H1 (cell line): ENCODE data around the gene DNAJC5G. TPM values are rescaled to one million over a fixed set of nuclear protein-coding genes. Genes with fewer than 3 reads are reported as not detected.

ENCODE experiments used
- polyA plus RNA-seq, 7 experiments: library from polyadenylated mRNA; depleted of rRNA in 3 of 7; stranded (reverse) in 5 of 7; unstranded in 2 of 7; fragments of >200 nt in 5 of 7; fragments of 200-250 nt in 2 of 7; gene quantifications; 1 replicate in 5 of 7; 2 replicates in 1 of 7; 4 replicates in 1 of 7; pipeline versions ENCODE4 v1.2.1 to v1.2.3, GENCODE V29; 2011 to 2013; ENCODE audit warnings: missing spikeins in 2 of 7, mixed read lengths in 2 of 7
- total RNA-seq: library from RNA; stranded (reverse); fragmentation: NEBNext Ultra II Directional; extraction: Animal tissue kit (Norgen Biotek cat#: 25700); gene quantifications from 2 replicates; pipeline ENCODE4 v1.2.1, GENCODE V29; 2021

Gene DNAJC5G
- total and polyA plus RNA-seq, 2 of the 8 experiments (the other 6 are each of a cell fraction or from before 2014, with no cell fraction given), result 0.83 to 1.4 TPM

Other genes starting within 250 kb of the DNAJC5G start
- gene TMEM214, start 242.5 kb upstream of the DNAJC5G start, total RNA-seq, result 49.7 and 52.7 TPM in 2 replicates
- gene TMEM214, start 242.5 kb upstream of the DNAJC5G start, polyA plus RNA-seq (2011; rRNA removed), result 71.0 and 100 TPM in 2 replicates
- gene AGBL5, start 223.8 kb upstream of the DNAJC5G start, total RNA-seq, result 45.4 and 51.0 TPM in 2 replicates
- 62.0 and 82.0 TPM in 2 replicates for gene AGBL5, start 223.8 kb upstream of the DNAJC5G start, polyA plus RNA-seq (2011; rRNA removed)
- gene OST4, start 203.8 kb upstream of the DNAJC5G start, total RNA-seq, result 212 and 225 TPM in 2 replicates
- gene OST4, start 203.8 kb upstream of the DNAJC5G start, polyA plus RNA-seq (2011; rRNA removed), result 865 and 906 TPM in 2 replicates
- 2.9 and 3.0 TPM in 2 replicates for gene EMILIN1, start 196.8 kb upstream of the DNAJC5G start, total RNA-seq
- 1.9 and 3.1 TPM in 2 replicates for gene EMILIN1, start 196.8 kb upstream of the DNAJC5G start, polyA plus RNA-seq (2011; rRNA removed)
- 17.7 and 20.5 TPM in 2 replicates for gene KHK, start 188.7 kb upstream of the DNAJC5G start, total RNA-seq
- gene KHK, start 188.7 kb upstream of the DNAJC5G start, polyA plus RNA-seq (2011; rRNA removed), result 11.0 and 14.5 TPM in 2 replicates
- 3.4 and 3.5 TPM in 2 replicates for gene CGREF1, start 156.3 kb upstream of the DNAJC5G start, total RNA-seq
- gene CGREF1, start 156.3 kb upstream of the DNAJC5G start, polyA plus RNA-seq (2011; rRNA removed), result 2.5 and 3.7 TPM in 2 replicates
- gene ABHD1, start 151.6 kb upstream of the DNAJC5G start, total RNA-seq, result 0.20 and 0.50 TPM in 2 replicates
- gene ABHD1, start 151.6 kb upstream of the DNAJC5G start, polyA plus RNA-seq (2011; rRNA removed), result 0.88 and 1.1 TPM in 2 replicates
- 51.2 and 54.1 TPM in 2 replicates for gene PREB, start 140.8 kb upstream of the DNAJC5G start, total RNA-seq
- gene PREB, start 140.8 kb upstream of the DNAJC5G start, polyA plus RNA-seq (2011; rRNA removed), result 72.2 and 74.4 TPM in 2 replicates
- not detected in 2 replicates for gene PRR30, start 136.0 kb upstream of the DNAJC5G start, total RNA-seq
- gene PRR30, start 136.0 kb upstream of the DNAJC5G start, polyA plus RNA-seq (2011; rRNA removed), result not detected in 2 replicates
- not detected in 2 replicates for gene TCF23, start 126.4 kb upstream of the DNAJC5G start, total RNA-seq
- 0.02 TPM in 2 replicates for gene TCF23, start 126.4 kb upstream of the DNAJC5G start, polyA plus RNA-seq (2011; rRNA removed)
- gene ATRAID, start 63.4 kb upstream of the DNAJC5G start, total RNA-seq, result 103 and 109 TPM in 2 replicates
- gene ATRAID, start 63.4 kb upstream of the DNAJC5G start, polyA plus RNA-seq (2011; rRNA removed), result 242 and 280 TPM in 2 replicates
- gene SLC5A6, start 63.2 kb upstream of the DNAJC5G start, total RNA-seq, result 118 and 123 TPM in 2 replicates
- gene SLC5A6, start 63.2 kb upstream of the DNAJC5G start, polyA plus RNA-seq (2011; rRNA removed), result 183 and 329 TPM in 2 replicates
- 146 and 147 TPM in 2 replicates for gene CAD, start 58.1 kb upstream of the DNAJC5G start, total RNA-seq
- 130 and 197 TPM in 2 replicates for gene CAD, start 58.1 kb upstream of the DNAJC5G start, polyA plus RNA-seq (2011; rRNA removed)
- gene SLC30A3, start 12.4 kb upstream of the DNAJC5G start, total RNA-seq, result 15.2 and 16.1 TPM in 2 replicates
- gene SLC30A3, start 12.4 kb upstream of the DNAJC5G start, polyA plus RNA-seq (2011; rRNA removed), result 30.7 and 48.7 TPM in 2 replicates
- 3.9 and 4.2 TPM in 2 replicates for gene TRIM54, start 7.0 kb downstream of the DNAJC5G start, total RNA-seq
- gene TRIM54, start 7.0 kb downstream of the DNAJC5G start, polyA plus RNA-seq (2011; rRNA removed), result 5.8 and 6.1 TPM in 2 replicates
- gene UCN, start 33.0 kb downstream of the DNAJC5G start, total RNA-seq, result not detected in 2 replicates
- 0.35 and 0.93 TPM in 2 replicates for gene UCN, start 33.0 kb downstream of the DNAJC5G start, polyA plus RNA-seq (2011; rRNA removed)
- 45.2 and 46.1 TPM in 2 replicates for gene MPV17, start 47.7 kb downstream of the DNAJC5G start, total RNA-seq
- gene MPV17, start 47.7 kb downstream of the DNAJC5G start, polyA plus RNA-seq (2011; rRNA removed), result 148 and 181 TPM in 2 replicates
- gene GTF3C2, start 81.3 kb downstream of the DNAJC5G start, total RNA-seq, result 118 and 129 TPM in 2 replicates
- gene GTF3C2, start 81.3 kb downstream of the DNAJC5G start, polyA plus RNA-seq (2011; rRNA removed), result 121 and 127 TPM in 2 replicates
- gene EIF2B4, start 94.9 kb downstream of the DNAJC5G start, total RNA-seq, result 63.2 and 66.0 TPM in 2 replicates
- gene EIF2B4, start 94.9 kb downstream of the DNAJC5G start, polyA plus RNA-seq (2011; rRNA removed), result 60.0 and 61.0 TPM in 2 replicates
- gene SNX17, start 95.2 kb downstream of the DNAJC5G start, total RNA-seq, result 54.9 and 59.1 TPM in 2 replicates
- 66.2 and 76.8 TPM in 2 replicates for gene SNX17, start 95.2 kb downstream of the DNAJC5G start, polyA plus RNA-seq (2011; rRNA removed)
- 17.3 and 18.8 TPM in 2 replicates for gene ZNF513, start 105.3 kb downstream of the DNAJC5G start, total RNA-seq
- gene ZNF513, start 105.3 kb downstream of the DNAJC5G start, polyA plus RNA-seq (2011; rRNA removed), result 29.5 and 35.0 TPM in 2 replicates
- 201 and 203 TPM in 2 replicates for gene PPM1G, start 134.2 kb downstream of the DNAJC5G start, total RNA-seq
- gene PPM1G, start 134.2 kb downstream of the DNAJC5G start, polyA plus RNA-seq (2011; rRNA removed), result 73.3 and 85.5 TPM in 2 replicates
- gene NRBP1, start 153.2 kb downstream of the DNAJC5G start, total RNA-seq, result 115 TPM in 2 replicates
- 137 and 145 TPM in 2 replicates for gene NRBP1, start 153.2 kb downstream of the DNAJC5G start, polyA plus RNA-seq (2011; rRNA removed)
- 50.1 and 55.4 TPM in 2 replicates for gene KRTCAP3, start 166.9 kb downstream of the DNAJC5G start, total RNA-seq
- 72.5 and 114 TPM in 2 replicates for gene KRTCAP3, start 166.9 kb downstream of the DNAJC5G start, polyA plus RNA-seq (2011; rRNA removed)
- 14.0 and 15.9 TPM in 2 replicates for gene IFT172, start 214.3 kb downstream of the DNAJC5G start, total RNA-seq
- gene IFT172, start 214.3 kb downstream of the DNAJC5G start, polyA plus RNA-seq (2011; rRNA removed), result 12.9 and 13.5 TPM in 2 replicates
- 13.4 and 14.7 TPM in 2 replicates for gene FNDC4, start 219.8 kb downstream of the DNAJC5G start, total RNA-seq
- gene FNDC4, start 219.8 kb downstream of the DNAJC5G start, polyA plus RNA-seq (2011; rRNA removed), result 14.0 and 14.1 TPM in 2 replicates
- gene GCKR, start 221.4 kb downstream of the DNAJC5G start, total RNA-seq, result 0.57 and 1.2 TPM in 2 replicates
- 0.30 and 0.33 TPM in 2 replicates for gene GCKR, start 221.4 kb downstream of the DNAJC5G start, polyA plus RNA-seq (2011; rRNA removed)